Vagina (tissue), 2 donors: ENCODE data around the gene S100A8.

ENCODE experiments used
- POLR2A ChIP-seq, 2 donors: fragments of 450-650 bp; IDR thresholded peaks; one replicate each; pipeline ENCODE4 v1.6.1; 2017; ENCODE audit warnings: antibody characterized with exemption in 2 of 2, mild to moderate bottlenecking in 2 of 2, moderate library complexity in 2 of 2
- TF ChIP-seq, protein P1 (sequence below), 3 experiments: fragments of 450-650 bp in 2 of 3; fragments of 200-600 bp in 1 of 3; sonication (generic) in 1 of 3; IDR thresholded peaks; one replicate each; pipeline ENCODE4 v1.5.1; 2017 to 2019; ENCODE audit warnings: antibody characterized with exemption in 3 of 3, mild to moderate bottlenecking in 2 of 3, moderate library complexity in 2 of 3

- TF ChIP-seq, protein P1, sequence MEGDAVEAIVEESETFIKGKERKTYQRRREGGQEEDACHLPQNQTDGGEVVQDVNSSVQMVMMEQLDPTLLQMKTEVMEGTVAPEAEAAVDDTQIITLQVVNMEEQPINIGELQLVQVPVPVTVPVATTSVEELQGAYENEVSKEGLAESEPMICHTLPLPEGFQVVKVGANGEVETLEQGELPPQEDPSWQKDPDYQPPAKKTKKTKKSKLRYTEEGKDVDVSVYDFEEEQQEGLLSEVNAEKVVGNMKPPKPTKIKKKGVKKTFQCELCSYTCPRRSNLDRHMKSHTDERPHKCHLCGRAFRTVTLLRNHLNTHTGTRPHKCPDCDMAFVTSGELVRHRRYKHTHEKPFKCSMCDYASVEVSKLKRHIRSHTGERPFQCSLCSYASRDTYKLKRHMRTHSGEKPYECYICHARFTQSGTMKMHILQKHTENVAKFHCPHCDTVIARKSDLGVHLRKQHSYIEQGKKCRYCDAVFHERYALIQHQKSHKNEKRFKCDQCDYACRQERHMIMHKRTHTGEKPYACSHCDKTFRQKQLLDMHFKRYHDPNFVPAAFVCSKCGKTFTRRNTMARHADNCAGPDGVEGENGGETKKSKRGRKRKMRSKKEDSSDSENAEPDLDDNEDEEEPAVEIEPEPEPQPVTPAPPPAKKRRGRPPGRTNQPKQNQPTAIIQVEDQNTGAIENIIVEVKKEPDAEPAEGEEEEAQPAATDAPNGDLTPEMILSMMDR (IDR thresholded peaks at IDR 0.05), result no peak
- no peak for TF ChIP-seq POLR2A (IDR thresholded peaks at IDR 0.05)
Observed at GRCh38 chr1:153422450-153423068, 31.7 kb upstream of the S100A8 start.
